HG03571 (cell line): Measurements from ENCODE around the gene HDAC7.
"Not testable (repeated sequence)": the region's sequence is repeated elsewhere in the genome, so short reads cannot be mapped to it uniquely, and the experiment has no call there.

Experiments
- ATAC-seq: cut with Tn5 transposase; IDR thresholded peaks from one replicate; pipeline ENCODE4 v1.9.1; 2021; ENCODE audit not compliant: unreplicated experiment

Gene HDAC7

DNA sequence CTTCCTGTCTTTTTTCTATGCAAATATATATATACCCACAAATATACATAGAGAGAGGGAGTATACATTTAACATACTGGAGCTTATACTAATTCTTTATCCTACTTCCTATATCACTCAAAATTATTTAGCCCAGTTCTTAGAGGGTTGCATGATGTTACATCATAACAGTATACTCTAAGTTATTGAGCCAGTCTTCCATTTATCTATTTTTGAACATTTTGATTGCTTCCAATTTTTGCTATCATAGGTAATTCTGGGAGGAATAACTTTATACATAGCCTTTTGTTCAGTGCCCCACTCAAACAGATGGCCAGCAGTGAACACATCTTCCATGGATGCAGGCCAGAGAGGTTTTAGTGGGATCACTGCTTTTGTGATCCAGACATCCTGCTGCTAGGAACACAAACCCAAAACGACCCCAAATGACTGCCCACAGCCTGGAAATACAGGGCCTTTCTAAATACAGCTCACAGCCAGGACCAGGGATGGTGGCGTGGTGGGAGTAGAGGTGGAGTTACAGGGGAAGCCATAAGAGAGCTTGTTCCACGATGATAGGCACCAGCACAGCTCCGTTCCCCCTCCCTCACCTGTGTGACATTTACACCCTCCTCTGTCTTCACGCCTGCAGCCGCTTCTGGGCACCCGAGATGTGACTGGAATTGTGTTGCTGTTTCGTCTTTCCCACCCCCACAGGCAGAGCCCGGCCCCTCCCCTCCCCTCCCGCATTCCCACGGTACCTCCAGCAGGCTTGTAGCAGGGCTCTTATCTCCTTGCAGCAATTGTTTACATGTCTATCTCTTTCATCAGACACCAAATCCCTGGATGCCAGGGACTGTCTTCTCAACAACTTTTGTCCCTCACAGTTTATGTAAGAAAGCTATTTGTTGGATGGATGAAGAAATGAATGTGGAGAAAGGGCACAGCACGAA lies 30.7 kb upstream of the HDAC7 start:
- no peak for ATAC-seq

- ATAC-seq, result no peak
Measured at GRCh38 chr12:47849261-47849660, 29.6 kb upstream of the HDAC7 start.

- ATAC-seq, result no peak
Measured at GRCh38 chr12:47848853-47849252, 29.1 kb upstream of the HDAC7 start.

GRCh38 chr12:47846294-47846996 lies 26.7 kb upstream of the HDAC7 start:
- no peak for ATAC-seq

GRCh38 chr12:47845081-47845480 lies 25.4 kb upstream of the HDAC7 start:
- ATAC-seq, result no peak

GRCh38 chr12:47844264-47845019 lies 24.7 kb upstream of the HDAC7 start:
- ATAC-seq, result no peak

DNA sequence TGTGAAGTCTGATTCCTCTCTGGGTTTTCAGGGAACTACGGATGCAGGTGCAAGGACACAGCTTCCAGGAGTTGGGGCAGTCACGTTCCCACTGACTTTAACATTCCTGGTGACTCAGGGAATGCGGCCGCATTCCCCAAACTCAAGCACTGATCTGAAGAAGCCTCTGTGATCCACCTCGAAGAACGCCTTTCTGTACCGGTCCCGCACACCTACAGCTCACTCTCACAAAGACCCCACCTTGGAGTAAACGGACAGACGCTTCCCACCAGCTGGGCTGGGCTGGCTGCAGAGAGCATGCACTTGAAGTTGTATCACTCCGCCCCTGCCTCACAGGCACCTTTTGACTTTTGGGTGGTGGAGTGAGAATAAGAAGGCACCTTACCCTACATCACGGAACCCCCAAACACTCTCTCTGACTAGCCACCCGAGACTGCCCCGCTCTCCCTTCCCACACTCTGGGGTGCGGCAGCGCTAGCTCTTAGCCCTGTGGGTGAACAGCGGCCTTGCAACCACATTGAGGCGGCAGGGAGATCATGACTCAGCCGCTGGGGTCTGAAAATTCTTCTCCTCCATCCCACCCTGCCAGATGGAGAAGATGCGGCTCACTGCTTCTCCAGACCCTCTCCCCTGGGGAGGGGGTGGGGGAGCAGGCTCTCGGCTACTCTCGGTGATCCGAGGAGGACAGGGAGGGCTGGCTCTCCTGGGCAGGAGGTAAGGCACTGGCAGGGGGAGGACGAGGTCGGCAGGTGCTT lies 23.7 kb upstream of the HDAC7 start:
- ATAC-seq, result no peak

DNA sequence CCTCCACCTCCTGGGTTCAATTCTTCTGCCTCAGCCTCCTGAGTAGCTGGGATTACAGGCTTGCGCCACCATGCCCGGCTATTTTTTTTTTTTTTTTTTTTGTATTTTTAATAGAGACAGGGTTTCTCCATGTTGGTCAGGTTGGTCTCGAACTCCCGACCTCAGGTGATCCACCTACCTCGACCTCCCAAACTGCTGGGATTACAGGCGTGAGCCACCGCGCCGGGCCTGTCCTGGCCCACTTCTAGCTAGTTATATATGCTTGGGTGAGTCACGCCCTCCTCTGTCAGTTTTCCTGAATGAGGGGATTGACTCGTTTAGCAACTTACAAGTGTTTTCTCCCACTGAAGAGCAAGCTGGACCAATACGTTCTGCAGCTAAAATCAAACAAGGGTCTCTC lies 22.8 kb upstream of the HDAC7 start:
- not testable (repeated sequence) for ATAC-seq

DNA sequence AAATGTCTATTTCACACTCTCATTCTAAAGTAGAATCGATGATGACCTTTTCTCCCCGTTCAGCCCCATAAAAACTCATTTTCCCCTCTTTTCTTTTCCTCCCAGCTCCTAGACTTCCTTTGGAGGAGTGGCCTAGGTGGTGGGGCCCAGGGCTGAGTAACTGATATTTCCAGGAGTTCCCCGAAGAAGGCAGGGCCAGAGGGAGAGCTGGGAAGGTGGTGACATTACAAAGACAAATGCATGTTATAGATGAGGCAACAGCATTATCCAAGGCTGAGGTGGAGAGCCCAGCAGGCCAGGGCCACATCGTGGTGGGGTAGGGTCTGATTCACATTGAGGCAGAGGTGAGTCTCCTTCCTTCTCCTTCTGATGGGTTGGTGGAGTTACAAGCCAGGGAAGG lies 22.2 kb upstream of the HDAC7 start:
- ATAC-seq, result no peak

GRCh38 chr12:47841501-47841900 lies 21.8 kb upstream of the HDAC7 start:
- ATAC-seq, result no peak

DNA sequence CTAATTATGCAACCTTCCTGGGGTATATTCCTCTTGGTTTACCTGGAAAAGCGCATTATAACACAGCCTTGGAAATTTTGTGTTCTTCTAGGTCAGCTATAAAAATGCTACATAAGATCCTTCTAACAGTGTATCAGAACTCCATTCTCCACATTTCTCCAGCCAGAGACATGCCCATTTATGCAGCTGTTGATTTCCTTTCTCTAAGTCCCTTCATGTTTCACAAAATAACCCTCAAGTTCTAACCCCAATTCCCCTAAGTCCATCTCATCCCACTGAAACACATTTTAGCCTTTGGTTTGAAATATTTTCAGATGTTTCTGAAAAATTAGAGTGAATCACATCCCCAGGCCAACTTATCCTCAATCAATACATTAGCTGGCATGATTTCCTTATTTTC lies 20.9 kb upstream of the HDAC7 start:
- no peak for ATAC-seq

DNA sequence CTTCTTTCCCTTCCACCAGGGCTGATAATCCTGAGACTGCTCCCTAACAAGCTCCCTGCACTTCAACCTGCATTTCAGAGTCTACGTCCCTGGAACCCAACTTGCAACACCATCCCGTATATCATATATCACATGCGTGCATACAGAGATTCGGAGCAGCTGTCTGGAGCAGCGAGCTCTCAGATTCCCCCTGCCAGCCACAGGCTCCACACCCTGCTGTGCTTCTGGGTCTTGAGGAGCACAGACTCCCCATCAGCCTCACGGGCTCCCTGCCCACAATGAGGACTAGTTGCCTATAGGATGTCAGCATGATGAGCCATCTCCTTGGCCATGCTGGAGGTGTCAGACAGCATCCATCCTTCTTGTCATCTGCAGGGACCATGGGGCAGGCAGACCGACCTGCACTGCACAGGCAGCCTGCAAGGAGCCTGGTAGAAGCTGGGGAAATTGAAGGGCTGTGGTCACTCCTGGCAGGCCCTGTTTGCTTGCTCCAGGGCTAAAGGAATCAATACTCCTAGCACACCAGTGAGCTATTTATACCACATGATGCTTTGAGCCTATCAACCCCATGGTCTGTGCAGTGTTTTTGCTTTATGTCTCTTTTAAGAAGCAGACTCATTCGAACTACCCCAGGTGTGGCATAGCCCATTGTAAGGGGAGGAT lies 19.6 kb upstream of the HDAC7 start:
- ATAC-seq, result no peak

DNA sequence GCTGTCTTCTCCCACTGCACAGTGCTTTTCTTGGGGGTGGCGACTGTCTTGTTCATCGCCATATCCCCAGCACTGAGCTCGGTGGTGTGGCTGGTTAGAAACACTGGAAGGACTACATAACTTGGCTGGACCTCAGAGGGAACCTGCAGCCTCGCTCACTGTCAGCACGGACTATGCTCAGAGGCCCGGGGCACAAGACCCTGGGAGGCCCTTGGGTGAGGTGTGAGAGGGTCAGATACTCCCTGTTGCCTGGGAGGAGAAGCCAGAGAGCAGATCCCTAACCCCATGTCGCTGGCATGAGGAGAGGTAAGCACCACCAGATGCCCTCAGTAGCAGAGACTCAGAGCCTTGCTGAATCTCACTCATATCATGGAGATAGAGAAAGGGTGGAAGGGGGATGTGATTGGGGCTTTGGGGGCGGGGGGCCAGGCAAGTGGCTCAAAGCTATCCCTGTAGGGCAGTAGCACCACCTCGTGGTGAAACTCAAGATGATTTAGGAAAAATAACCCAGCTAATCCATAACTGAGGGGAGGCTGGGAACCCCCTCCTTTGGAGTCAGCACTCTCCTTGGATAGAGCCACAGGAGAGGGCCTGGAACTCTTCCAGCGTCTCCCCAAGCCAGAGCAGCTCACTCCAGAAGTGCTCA lies 18.7 kb upstream of the HDAC7 start:
- no peak for ATAC-seq

DNA sequence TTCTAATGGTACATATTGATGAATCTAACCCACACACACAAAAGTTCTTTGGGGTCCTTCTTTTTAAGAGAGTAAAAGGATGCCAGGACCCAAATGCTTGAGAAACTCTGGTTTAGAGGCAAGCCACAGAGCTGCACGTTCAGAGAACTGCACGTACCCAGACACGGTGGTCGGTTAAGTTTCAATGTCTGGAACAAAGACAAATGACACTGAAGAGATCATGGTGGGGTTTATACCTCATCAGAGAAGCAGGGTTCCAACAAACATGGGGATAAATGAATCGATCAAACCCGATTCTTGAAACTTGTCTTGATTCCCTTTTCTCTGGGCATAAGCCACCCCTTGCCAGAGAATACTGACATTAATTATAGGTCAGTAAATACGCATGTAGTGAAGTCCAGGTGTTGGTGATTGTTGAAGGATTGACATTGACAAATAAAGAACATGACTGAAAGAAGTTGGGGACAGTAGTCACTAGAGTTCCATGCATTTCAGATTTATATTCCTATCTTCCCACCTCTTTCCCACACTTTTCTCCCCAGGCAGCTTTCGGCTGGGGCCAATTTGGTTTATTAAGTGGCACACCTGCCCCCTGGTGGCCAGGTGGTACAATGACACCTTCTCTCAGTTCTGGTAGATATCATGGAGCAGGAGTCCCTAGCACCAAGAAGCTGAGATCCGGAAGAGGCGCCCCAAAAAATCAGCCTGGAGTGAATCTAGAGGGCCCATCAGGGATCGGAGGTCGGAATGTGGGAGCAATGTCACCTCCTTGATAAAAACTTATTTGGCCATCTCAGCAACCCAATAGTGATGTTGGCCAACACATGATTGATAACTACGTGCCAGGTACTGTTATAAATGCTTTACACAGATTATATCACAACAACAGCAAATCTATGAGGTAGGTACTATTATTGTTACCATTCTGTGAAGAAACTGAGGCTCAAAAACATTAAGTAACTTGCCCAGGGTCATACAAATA lies 17.8 kb upstream of the HDAC7 start:
- no peak for ATAC-seq

- ATAC-seq, result no peak
Measured at GRCh38 chr12:47835831-47836155, 16.1 kb upstream of the HDAC7 start.

- no peak for ATAC-seq
Measured at GRCh38 chr12:47835006-47835830, 15.5 kb upstream of the HDAC7 start.

DNA sequence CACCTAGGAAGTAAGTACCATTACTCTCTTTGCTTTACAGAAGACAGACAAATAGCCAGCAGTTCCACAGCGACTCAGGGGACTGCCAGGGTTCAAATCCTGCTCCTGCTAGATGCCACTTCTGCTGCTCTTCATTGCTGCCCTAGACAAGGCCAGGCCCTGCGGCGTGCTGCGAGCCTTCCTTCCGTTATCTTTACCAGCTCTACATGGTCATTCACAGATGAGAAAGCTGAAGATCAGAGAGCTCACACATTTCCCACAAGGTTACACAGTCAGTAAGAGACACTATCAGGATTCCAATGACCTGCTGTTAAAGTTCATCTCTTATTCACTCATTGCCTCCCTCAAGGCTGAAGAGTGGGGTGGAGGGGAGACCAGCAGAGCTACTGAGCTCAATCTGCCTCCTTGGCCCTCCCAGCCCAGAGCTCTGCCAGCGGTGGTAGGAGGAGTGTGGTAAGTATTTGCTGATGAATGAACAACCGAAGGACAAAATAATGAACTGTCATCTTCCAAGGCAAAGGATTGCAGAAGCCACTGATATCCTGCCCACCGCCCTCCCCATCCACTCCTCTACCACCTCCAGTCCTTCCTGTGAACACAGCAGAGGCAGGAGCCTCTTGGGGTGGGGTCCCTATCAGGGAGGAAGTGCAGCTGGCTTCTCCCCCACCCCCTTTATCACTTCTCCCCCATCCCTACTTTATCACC lies 14.6 kb upstream of the HDAC7 start:
- ATAC-seq, result no peak
